Stimulated activated CD4-positive, alpha-beta T cell treated with anti-CD3 and anti-CD28 coated beads, Interleukin-4, amount 100 ng/mL, for 1 hour (primary cell): ENCODE results near the gene GDPD5.
A peak's percentile ranks its signal among the peaks of the same experiment; 100 is the strongest.
"Not testable (repeated sequence)": the region's sequence is repeated elsewhere in the genome, so short reads cannot be mapped to it uniquely, and the experiment has no call there.

Experiments used
- DNase-seq: peaks from one replicate; pipeline ENCODE4 v3.0.0-alpha.2; 2020

Gene GDPD5

GRCh38 chr11:75424396-75424795 lies 101.3 kb downstream of the GDPD5 start:
- DNase-seq, result no peak

- DNase-seq, result no peak
Measured at GRCh38 chr11:75423721-75424120, 102.0 kb downstream of the GDPD5 start.

GRCh38 chr11:75422248-75423231 lies 103.2 kb downstream of the GDPD5 start:
- DNase-seq, result no peak

- DNase-seq, result no peak
Measured at GRCh38 chr11:75421902-75422247, 103.9 kb downstream of the GDPD5 start.

- no peak for DNase-seq
Measured at GRCh38 chr11:75421035-75421602, 104.6 kb downstream of the GDPD5 start.

- no peak for DNase-seq
Measured at GRCh38 chr11:75420224-75421034, 105.3 kb downstream of the GDPD5 start.

- DNase-seq, result no peak
Measured at GRCh38 chr11:75413864-75414263, 111.9 kb downstream of the GDPD5 start.

GRCh38 chr11:75413146-75413545 lies 112.6 kb downstream of the GDPD5 start:
- not testable (repeated sequence) for DNase-seq

- DNase-seq, result not testable (repeated sequence)
Measured at GRCh38 chr11:75409971-75410370, 115.8 kb downstream of the GDPD5 start.

GRCh38 chr11:75408957-75409219 lies 116.9 kb downstream of the GDPD5 start:
- DNase-seq, result no peak

- no peak for DNase-seq
Measured at GRCh38 chr11:75406338-75406777, 119.4 kb downstream of the GDPD5 start.

GRCh38 chr11:75403983-75404658 lies 121.6 kb downstream of the GDPD5 start:
- no peak for DNase-seq

GRCh38 chr11:75403037-75403436 lies 122.7 kb downstream of the GDPD5 start:
- DNase-seq, result no peak

GRCh38 chr11:75402002-75402773 lies 123.6 kb downstream of the GDPD5 start:
- no peak for DNase-seq

GRCh38 chr11:75400146-75400865 lies 125.4 kb downstream of the GDPD5 start:
- DNase-seq, result no peak

- peak; percentile 86 for DNase-seq
Measured at GRCh38 chr11:75399344-75400145, 126.2 kb downstream of the GDPD5 start, which contains the start of gene RPS3. TSS of gene RPS3 (plus strand) at chr11:75399518. CDS start at chr11:75399548, 30 bp downstream.

GRCh38 chr11:75398906-75399305 lies 126.8 kb downstream of the GDPD5 start:
- DNase-seq, result no peak

- no peak for DNase-seq
Measured at GRCh38 chr11:75394085-75394840, 131.5 kb downstream of the GDPD5 start.

- DNase-seq, result no peak
Measured at GRCh38 chr11:75389925-75390324, 135.8 kb downstream of the GDPD5 start.

- no peak for DNase-seq
Measured at GRCh38 chr11:75389276-75389605, 136.5 kb downstream of the GDPD5 start.
